ENCODE data around the gene MZT2B.
"Not testable (repeated sequence)": the region's sequence is repeated elsewhere in the genome, so short reads cannot be mapped to it uniquely, and the experiment has no call there.

DNA sequence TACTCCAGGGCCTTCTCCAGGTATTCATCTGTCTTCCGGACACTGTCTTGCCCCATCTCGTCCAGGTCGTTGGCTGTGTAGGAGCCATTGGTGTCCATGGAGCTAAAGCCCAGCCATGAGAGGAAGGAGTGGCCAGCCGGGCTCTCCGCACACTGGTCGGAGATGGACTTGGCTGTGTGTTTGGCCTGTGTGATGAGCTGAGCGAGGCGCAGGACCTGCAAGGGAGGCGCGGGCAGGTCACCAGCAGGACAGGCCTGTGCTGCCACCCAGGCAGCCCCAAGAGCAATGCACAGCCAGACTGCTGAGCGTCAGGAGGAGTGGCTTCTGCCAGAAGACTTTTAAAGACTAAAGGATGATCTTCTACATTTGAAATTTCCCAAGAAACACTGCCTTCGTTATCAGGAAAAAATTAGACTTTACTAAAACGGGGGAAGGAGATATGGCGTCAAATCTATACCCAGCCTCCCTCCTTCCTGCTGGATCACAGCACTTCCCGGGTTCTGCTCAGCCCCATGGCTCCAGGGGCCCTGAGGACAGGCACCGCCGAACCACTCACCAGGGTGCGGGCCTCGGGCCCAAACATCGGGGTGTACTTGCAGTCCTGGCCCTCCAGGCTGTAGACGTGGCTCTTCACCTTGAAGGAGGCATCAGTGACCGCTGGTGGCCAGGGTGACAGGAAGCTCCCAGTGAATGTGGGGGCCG is 28.2 kb upstream of the MZT2B start:
- not testable (repeated sequence) for TF ChIP-seq CTCF (conservative IDR thresholded peaks at IDR 0.05; ENCODE audit: low read length); EZH2phosphoT487 (IDR thresholded peaks at IDR 0.05; ENCODE audit: borderline replicate concordance)
